HG03175 (cell line): ENCODE data around the gene AMPD3.

Source experiments
- ATAC-seq: cut with Tn5 transposase; IDR thresholded peaks from one replicate; pipeline ENCODE4 v1.9.1; 2021; ENCODE audit warnings: mild to moderate bottlenecking, moderate library complexity; ENCODE audit not compliant: unreplicated experiment

The AMPD3 gene

DNA sequence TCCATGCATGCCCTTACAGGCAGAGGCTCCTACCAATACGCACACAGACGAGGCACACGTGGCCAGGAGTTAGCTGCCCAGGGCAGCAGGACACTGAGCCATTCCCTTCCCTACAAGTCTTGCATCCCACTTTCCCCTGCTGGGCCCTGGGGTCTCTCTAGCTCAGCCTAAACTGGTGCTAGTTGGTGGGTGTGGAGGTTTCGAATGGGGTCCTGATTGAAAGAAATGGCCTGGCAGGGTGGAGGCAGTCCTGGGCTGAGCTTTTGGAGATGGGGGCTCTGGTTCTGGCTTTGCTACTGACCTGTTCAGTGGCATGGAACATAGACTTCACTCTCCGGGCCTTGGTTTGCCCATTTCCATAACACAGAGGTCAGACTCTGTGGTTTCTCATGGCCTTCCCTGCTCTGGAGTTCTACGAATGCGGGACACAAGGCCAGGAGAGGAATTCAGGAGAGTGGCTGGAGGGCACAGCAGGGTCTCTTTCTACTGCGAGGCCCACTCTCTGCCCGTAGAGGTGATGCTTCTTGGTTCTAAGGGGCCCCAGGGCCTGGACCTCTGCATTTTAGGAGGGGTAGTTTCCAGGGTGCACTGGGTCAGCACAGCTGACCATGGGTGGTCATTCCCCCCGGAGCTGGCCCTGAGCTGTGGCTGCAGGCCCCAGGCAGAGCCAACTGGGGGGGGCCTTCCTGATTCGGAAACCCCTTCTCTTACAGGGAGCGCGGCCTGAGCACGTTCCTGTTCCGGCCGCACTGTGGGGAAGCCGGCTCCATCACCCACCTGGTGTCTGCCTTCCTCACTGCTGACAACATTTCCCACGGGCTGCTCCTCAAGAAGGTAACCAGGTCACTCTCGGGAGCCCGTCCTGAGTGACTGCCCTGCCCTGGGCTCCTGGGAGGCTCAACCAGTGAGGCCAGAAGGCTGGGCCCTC lies 46.0 kb downstream of the AMPD3 start:
- no peak for ATAC-seq

- no peak for ATAC-seq
Observed at GRCh38 chr11:10502065-10502680, 47.1 kb downstream of the AMPD3 start.

DNA sequence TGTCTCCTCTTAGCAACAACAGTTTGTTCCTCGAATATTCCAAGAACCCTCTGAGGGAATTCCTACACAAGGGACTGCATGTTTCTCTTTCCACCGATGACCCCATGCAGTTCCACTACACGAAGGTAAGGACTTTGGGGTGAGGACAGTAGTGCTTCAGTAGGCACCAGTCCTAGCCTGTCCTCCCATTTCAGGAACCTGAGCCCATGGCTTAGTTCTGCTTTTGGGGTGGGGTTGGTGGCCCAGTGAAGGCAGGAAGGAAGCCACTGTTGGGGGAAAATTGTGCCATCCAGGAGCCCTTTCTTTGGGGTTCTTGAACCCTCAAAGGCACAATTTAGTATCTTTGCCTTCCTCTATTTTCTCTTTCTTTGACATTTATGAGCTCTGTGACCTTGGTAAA lies 47.7 kb downstream of the AMPD3 start:
- no peak for ATAC-seq

DNA sequence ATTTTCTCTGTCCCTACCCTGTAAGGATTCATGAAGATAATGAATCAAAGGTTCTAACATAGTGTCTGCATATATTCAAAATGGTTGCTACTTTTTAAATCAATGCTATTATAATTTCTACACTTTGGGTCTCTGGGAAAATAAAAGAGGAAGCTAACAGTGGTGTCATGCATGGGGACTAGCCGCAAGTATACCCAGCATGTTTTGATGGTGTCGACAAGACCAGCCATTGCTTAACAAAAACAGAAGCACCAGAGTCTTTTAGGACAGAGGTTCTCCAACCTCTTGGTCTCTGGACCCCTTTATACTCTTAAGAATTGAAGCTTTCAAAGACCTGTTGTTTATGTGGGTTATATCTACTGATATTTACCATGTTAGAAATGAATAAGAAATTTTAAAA lies 48.2 kb downstream of the AMPD3 start:
- no peak for ATAC-seq

- no peak for ATAC-seq
Observed at GRCh38 chr11:10503777-10504480, 48.9 kb downstream of the AMPD3 start.

GRCh38 chr11:10504490-10504889 lies 49.4 kb downstream of the AMPD3 start:
- no peak for ATAC-seq

GRCh38 chr11:10505278-10506007 lies 50.4 kb downstream of the AMPD3 start:
- no peak for ATAC-seq

DNA sequence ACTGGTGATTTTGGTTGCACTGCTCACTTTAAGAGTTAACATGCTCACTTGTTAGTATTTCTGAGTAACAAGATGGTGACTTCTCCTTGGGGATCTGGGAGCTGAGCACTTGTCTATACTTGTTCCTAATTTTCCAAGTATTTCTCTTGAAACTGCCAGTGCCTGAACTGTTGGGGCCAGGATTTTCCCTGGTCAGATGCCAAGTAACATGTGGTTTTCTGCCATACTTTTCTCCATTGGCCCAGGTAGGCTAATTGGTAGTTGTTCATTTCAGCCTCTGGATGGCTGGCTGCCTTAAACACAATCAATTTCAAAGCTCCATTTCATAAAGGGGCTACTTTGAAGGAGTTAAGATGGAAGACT lies 50.9 kb downstream of the AMPD3 start:
- no peak for ATAC-seq

DNA sequence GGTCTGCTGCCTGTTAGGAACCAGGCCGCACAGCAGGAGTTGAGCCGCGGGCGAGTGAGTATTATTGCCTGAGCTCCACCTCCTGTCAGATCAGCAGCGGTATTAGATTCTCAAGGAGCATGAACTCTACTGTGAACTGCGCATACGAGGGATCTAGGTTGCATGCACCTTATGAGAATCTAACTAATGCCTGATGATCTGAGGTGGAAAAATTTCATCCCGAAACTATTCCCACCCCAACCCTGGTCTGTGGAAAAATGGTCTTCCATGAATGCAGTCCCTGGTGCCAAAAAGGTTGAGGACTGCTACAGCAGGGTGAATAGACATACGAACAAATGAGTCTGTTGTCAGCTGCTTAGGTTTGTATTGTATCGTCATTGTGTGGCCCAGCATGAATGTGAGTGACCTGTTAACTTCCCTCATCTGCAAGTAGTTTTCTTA lies 56.1 kb downstream of the AMPD3 start:
- no peak for ATAC-seq

- ATAC-seq = no peak
Observed at GRCh38 chr11:10514202-10514601, 59.1 kb downstream of the AMPD3 start.

DNA sequence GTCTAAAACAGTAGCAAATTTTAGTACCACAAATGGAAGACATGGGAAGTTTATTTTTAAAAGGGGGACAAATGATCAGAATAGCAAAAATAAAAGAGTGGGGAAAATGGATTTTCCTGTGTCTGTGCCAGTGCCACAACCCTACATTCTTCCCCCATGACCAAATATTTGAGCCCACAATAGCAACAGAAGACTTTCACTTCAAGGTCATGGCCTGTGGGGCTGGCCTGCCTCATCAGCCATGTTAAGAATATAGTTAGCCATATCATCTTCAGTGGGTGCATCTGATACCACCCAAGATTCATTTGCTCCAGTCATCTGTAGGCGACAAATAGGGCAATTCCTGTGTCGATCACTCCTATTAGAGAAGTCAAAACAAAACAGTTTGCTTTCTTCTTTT lies 59.6 kb downstream of the AMPD3 start:
- no peak for ATAC-seq

- no peak for ATAC-seq
Observed at GRCh38 chr11:10515418-10515817, 60.4 kb downstream of the AMPD3 start.

DNA sequence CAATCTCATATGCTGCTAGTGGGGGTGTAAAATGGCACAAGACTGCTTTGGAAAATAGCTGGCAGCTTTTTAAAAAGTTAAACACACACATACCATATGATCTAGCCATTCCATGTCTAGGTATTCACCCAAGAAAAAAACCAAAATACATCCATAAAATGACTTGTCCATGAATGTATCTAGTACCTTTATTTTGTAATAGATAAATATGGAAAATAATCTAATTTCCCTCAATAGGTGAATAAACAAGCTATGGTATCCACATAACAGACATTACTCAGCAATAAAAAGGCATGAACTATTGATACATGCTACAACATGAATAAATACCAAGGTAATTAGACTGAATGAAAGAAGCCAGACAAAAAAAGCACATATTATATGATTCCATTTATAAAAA lies 63.1 kb downstream of the AMPD3 start:
- no peak for ATAC-seq

DNA sequence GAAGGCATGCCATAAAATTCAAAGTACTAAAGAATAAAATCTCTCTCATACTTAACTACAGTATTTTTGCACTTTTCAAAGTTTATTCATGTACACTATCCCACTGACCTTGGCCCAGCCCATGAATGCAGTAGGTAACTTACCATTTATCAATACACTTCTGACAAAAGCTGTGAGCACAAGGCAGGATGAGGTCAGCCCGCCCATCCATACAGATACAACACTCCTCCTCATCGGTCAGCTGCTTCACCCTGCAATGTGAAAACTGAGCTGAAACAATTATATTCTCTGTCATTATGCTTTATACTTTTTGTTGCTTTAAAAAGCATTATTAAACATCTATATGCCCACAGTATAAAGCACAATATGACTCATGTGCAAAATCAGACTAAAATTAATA lies 63.8 kb downstream of the AMPD3 start:
- ATAC-seq = no peak

GRCh38 chr11:10519630-10520029 lies 64.6 kb downstream of the AMPD3 start:
- ATAC-seq = no peak

DNA sequence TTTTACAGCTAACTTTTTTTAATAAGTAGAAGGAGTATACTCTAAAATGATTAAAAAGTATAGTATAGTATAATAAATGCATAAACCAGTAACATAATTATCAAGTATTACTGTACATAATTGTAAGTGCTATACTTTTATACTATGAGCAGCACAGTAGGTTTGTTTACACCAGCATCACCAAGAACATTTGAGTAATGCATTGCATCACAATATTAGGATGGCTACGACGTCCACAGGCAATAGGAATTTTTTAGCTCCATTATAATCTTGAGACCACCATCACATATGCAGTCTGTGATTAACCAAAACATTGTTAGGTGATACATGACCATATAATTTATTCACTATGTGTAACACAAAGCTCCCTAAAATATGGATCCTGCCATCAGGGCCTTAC lies 65.5 kb downstream of the AMPD3 start:
- ATAC-seq = no peak

DNA sequence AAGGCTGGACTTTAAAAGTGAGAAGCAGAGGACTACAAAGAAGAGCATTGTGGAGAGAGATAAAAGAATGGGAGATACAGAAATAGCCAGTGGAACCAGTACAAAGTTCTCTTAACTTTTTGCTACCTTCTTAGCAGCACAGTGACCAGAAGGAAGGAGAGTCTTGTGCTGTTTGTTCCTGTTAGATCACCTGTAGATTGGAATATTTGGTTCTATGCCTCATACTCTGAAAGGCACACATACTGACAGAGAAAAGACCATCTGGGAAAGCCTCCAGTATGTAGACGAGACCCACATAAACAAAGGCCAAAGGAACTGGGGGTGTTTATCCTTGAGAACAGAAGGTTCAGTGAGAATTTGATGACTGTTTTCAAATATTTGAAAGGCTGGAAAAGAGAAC lies 67.2 kb downstream of the AMPD3 start:
- no peak for ATAC-seq

DNA sequence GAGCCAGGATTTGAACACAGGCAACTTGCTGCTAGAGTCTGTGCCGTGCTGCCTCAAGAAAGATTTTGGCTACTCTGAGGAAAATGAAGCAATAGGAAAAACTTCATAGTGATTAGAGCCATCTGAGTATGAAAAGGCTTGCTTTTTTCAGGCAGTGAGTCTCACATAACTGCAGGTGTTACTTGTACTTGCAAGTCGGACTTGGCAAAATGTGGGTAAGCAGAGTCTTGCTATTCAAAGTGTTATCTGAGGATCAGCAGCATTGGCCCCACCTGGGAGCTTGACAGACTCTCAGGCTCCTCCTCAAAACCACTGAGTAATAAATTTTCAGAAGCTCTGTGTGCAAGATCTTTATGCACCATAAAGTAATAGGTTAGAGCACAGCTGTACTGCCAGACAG lies 67.9 kb downstream of the AMPD3 start:
- no peak for ATAC-seq

- no peak for ATAC-seq
Observed at GRCh38 chr11:10524471-10524870, 69.4 kb downstream of the AMPD3 start.

DNA sequence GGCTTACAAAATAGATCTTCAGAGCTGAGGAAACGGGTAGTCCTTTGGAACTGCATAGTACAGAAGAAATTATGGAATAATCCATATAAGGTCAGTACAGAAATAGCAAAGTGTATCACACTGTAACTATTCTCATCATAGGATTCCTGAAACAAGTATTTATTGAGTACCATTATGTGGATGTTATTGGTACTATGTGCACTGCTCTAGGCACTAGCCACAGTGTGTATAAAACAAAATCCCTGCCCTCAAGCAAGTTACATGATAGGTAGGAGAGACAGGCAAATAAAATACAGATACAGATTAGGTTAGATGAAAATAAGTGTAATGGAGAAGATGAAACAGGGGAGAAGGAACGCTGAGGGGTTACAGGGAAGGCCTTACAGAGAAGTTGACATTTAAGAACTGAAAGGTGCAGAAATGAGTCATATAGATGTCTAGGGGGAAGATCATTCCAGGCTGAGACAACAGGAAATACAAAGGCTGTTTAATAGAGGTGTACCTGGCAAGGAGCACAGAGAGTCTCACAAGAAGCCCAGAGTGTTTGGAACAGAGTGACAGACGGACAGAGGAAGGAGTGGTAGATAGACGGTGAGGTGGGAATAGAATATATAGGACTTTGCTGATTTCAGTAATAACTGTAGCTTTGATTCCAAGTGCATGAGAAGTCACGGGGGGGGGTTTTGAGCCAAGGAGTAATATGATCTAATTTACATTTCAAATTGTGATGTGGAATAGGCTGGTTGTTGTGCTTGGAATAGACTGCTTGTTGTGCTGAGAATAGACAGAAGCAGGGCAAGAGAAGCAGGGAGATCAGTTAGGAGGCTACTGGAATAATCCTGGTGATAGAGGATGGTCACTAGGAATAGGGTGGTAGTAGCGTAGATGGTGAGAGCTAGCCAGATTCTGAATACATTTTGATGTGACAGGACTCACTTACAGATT lies 72.2 kb downstream of the AMPD3 start:
- ATAC-seq = peak; percentile 70
